GM13976 (cell line): ENCODE measurements around the gene ATP11A.

Source experiments
- DNase-seq: peaks from one replicate; pipeline ENCODE4 v3.0.0; 2012; ENCODE audit warnings: low spot score
- in situ Hi-C: fragments of 300-500 bp; cut with MboI; formaldehyde crosslinking; loops from one replicate; pipeline ENCODE4 v1.12.0; 2022; ENCODE audit warnings: low sequenced_read_pairs, mixed read lengths, inconsistent platforms; ENCODE audit not compliant: unreplicated experiment
- TF ChIP-seq, protein P1 (sequence below): IDR thresholded peaks from 2 replicates; pipeline ENCODE4 v1.5.1; 2012; ENCODE audit warnings: borderline replicate concordance, mild to moderate bottlenecking; ENCODE audit not compliant: insufficient read depth; ENCODE audit errors: extremely low read depth, missing control alignments, control extremely low read depth

The ATP11A gene

GRCh38 chr13:112655913-112656312 is 33.9 kb upstream of the ATP11A start:
- in situ Hi-C loops: no loop called here
- no peak for DNase-seq
- TF ChIP-seq, protein P1, sequence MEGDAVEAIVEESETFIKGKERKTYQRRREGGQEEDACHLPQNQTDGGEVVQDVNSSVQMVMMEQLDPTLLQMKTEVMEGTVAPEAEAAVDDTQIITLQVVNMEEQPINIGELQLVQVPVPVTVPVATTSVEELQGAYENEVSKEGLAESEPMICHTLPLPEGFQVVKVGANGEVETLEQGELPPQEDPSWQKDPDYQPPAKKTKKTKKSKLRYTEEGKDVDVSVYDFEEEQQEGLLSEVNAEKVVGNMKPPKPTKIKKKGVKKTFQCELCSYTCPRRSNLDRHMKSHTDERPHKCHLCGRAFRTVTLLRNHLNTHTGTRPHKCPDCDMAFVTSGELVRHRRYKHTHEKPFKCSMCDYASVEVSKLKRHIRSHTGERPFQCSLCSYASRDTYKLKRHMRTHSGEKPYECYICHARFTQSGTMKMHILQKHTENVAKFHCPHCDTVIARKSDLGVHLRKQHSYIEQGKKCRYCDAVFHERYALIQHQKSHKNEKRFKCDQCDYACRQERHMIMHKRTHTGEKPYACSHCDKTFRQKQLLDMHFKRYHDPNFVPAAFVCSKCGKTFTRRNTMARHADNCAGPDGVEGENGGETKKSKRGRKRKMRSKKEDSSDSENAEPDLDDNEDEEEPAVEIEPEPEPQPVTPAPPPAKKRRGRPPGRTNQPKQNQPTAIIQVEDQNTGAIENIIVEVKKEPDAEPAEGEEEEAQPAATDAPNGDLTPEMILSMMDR: no peak

DNA sequence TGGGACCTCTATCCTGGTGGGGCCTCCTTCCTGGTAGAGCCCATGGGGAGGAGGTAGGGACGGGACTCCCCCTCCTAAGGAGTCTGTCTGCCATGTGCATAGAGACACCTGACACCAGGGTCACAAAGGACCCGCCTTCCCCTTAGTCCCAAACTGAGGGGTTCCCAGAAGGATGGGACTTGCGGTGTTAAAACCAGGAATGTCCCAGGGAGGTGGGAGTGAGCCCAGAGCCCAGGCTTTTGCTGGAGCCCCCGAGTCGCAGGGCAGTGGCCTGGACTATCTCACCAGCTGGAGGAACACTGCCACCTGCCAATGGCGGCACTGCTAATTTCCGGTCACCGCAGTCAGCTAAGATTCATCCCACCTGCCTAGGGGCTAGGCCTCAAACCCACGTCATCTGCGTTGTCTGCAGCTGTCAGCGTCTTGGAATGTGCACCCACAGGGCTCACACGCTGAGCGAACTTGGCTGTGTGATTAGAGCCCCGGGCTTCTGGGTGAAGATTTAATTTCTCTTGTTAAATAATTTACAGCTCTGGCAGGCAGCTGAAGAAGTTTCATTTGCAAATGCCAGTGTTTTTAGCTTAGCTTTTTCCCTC is 31.9 kb upstream of the ATP11A start:
- in situ Hi-C loops: no loop called here
- DNase-seq: no peak
- TF ChIP-seq, protein P1: no peak

GRCh38 chr13:112658808-112659207 is 31.0 kb upstream of the ATP11A start:
- TF ChIP-seq, protein P1: no peak
- in situ Hi-C loops: no loop called here
- DNase-seq: no peak

DNA sequence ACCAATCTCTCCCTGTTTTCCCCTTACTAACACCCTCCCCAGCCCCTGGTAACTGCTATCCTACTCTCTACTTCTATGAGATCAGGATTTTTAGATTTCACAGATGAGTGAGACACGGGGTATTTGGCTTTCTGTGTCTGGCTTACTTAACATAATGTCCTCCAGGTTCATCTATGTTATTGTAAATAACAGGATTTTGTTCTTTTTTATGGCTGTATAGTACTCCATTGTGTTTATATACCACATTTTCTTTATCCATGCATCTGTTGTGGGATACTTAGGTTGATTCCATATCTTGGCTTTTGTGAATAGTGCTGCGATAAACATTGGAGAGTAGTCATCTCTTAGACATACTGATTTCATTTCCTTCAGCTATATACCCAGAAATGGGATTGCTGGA is 28.5 kb upstream of the ATP11A start:
- TF ChIP-seq, protein P1: no peak
- no peak for DNase-seq
- in situ Hi-C loops: no loop called here

DNA sequence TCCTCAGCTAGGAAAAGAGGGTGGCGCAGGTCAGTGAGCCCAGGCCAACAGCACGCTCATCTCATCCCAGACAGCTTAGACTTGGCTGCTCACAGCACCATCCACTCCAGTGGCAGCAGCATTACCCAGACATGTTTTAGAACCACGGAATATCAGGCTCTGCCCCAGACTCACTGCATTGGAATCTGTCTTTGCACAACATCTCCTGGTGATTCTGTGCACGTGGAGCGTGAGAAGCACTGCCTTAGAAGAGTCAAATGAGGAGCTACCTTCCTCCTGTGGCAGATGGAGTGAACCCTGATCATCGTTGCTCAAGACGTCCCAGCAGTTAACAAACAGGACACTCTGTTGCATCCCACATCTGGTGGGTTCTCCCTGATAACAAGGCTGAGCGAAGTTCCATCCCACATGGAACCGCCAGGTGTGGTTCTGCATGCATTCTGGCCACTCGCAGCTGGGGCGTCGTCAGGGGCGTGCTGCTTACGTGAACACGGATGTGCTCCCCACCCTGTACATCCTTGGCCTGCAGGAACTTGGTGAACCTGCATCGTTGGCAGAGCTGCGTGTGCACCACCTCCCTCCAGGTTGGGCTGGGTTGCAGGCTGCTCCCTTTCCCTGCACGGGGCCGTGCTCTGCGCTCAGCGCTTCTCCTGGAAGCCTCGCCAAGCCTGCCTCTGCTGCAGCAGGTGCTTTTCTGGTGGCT is 25.2 kb upstream of the ATP11A start:
- TF ChIP-seq, protein P1: no peak
- DNase-seq: no peak
- in situ Hi-C loops: no loop called here

DNA sequence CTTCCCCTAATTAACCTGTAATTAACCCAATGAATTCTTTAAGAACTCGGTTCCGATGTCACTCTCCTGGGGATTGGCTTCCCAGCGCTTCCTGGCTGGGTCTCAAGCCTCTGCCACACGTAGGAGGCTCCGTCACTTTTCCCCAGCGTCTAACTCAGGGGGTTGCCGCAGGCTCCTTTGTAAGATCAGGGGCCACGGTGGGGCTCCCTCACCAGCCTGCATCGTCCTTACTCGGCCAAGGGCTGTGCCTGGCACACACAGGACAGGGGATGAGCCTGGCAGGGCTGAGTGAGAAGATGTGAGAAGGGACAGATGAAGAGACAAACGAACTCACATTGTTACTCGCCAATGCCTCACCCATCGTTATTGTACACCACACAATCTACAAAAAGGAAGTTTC is 20.9 kb upstream of the ATP11A start:
- no peak for DNase-seq
- TF ChIP-seq, protein P1: no peak
- in situ Hi-C loops: no loop called here

DNA sequence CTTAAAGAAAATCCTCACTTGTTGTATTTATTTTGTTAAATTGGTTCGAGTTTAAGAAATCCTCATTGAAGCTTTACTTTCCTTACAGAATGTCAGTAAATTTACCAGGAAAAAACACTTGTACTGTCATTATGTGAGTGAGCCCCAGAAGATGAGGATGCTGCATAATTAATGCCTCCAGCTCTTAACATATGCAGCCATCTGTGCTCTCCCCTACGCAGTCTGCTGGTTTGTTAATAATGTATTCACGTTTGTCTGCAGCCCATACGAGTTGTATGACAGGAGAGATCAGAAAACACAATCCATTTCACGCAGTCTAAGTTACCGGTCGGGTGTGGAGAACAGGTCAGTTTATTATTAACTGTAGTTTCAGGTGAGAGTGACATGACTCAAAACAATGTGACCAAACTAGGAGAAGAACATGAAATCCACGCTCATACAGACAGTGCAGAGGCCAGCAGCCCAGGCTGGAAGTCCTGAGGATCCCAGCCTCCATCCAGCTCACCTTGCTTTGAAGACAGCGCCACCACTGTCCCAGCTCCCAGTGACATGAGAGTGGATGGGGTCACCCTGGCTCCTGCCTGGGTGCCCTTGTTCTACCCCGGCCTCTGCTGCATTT is 19.8 kb upstream of the ATP11A start:
- DNase-seq: no peak

More for the DNA sequence above, 19.8 kb upstream of the ATP11A start:
- TF ChIP-seq, protein P1: no peak
- in situ Hi-C loops: no loop called here
